RWPE1 (cell line): ENCODE measurements around the gene MYO16.
A peak's percentile ranks its signal among the peaks of the same experiment; 100 is the strongest.

ENCODE experiments used
- CTCF ChIA-PET: fragments of 350-600 bp; sonication (Branson Sonifier 250); formaldehyde crosslinking; extraction: SDS; loops from one replicate; lab custom pipeline; 2021; lab: Yijun Ruan, JAX
- POLR2A ChIA-PET: fragments of 400-600 bp; formaldehyde crosslinking; extraction: SDS; loops from one replicate; lab custom pipeline; 2020; ENCODE audit warnings: antibody characterized with exemption; ENCODE audit not compliant: low non-redundant PET; lab: Yijun Ruan, JAX
- DNase-seq: peaks from one replicate; pipeline ENCODE4 v3.0.0; 2012; ENCODE audit warnings: low spot score
- H3K27ac ChIP-seq: fragments of 450-650 bp; 2 replicates; pipeline ENCODE4 v1.5.1; 2017
- TF ChIP-seq, protein P1 (sequence below): fragments of 450-650 bp; conservative IDR thresholded peaks from 2 replicates; pipeline ENCODE4 v1.5.1; 2017; ENCODE audit warnings: low read depth, mild to moderate bottlenecking

The MYO16 gene

DNA sequence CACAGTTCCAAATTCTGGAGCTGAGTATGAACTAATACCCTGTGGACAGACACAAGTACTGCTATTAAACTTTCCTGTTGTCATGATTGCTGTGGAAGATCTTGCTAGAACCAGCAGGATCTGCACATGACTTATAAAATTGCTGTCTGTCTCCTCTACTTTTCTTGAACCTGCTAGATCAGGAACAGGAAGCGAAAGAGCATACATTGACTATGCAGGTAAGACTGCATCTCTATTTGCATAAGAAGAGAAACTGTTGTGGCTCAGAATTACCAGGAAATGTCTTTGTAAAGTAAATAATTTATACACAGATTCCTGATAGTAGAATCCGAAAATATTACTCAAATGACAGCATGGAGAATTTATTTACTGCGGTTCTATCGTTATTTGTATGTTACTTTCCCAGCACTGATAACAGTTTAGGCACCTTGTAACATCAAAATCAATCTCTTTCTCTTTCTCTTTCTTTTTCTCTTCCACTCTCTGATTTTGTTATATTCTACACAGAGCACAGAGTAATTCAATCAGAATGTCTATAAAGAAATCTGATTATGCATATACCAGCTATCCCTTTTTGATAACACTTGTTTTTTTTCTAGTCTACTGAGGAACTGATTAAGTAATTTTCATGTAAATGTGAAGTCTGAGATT, 226.5 kb downstream of the MYO16 start:
- CTCF ChIA-PET: no interaction called here
- no peak overlapping the region for H3K27ac ChIP-seq

GRCh38 chr13:108858676-108859075, 229.3 kb downstream of the MYO16 start:
- ChIA-PET POLR2A (no interaction called here), CTCF (no interaction called here)
- TF ChIP-seq, protein P1, sequence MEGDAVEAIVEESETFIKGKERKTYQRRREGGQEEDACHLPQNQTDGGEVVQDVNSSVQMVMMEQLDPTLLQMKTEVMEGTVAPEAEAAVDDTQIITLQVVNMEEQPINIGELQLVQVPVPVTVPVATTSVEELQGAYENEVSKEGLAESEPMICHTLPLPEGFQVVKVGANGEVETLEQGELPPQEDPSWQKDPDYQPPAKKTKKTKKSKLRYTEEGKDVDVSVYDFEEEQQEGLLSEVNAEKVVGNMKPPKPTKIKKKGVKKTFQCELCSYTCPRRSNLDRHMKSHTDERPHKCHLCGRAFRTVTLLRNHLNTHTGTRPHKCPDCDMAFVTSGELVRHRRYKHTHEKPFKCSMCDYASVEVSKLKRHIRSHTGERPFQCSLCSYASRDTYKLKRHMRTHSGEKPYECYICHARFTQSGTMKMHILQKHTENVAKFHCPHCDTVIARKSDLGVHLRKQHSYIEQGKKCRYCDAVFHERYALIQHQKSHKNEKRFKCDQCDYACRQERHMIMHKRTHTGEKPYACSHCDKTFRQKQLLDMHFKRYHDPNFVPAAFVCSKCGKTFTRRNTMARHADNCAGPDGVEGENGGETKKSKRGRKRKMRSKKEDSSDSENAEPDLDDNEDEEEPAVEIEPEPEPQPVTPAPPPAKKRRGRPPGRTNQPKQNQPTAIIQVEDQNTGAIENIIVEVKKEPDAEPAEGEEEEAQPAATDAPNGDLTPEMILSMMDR: no peak
- H3K27ac ChIP-seq: no peak overlapping the region
- no peak for DNase-seq

More for the DNA sequence above, 226.5 kb downstream of the MYO16 start:
- TF ChIP-seq, protein P1: no peak
- no peak for DNase-seq
- POLR2A ChIA-PET: no interaction called here

DNA sequence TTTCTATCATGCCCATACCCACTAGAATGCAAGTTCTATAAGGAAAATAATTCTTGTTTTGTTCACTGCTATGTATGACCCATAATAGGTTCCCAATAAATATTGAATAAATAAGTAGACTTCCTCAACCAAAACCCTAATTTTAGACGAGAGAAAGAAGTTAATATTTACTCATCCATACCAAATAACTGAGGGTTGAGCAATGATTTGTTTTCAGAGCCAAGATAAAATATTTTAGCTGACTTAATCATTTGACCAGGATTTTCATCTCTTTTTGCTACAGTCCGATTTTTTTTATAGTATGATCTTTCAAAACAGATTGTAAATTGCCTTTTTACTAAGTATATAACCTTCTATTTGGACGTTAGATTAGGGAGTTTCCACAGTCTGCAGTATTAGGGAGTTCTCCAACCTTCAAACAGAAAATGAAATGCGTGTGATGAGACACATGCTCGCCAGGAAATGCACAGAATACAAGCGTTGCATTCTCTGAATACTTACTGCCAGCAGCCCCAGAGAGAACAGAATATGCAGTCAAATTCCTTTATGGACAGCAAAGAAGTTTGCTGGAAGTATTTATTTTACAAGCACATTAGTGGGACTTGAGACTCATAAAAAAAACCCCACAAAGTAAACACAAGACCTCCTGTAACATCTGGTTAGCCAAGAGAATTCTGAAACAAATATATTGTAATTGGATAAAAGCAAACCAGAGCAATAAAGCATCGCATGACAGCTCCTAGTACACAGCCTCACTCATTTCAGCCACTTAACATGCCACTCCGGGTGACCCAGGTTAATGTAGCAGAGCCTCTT, 230.0 kb downstream of the MYO16 start:
- ChIA-PET POLR2A (no interaction called here), CTCF (no interaction called here)
- no peak for DNase-seq
- H3K27ac ChIP-seq: no peak overlapping the region
- TF ChIP-seq, protein P1: no peak

- no peak overlapping the region for H3K27ac ChIP-seq
- TF ChIP-seq, protein P1: no peak
- CTCF ChIA-PET: interaction anchor here (0.5 kb wide), 1 partner anchor 60 kb away, joined by 3 read pairs; no protein-coding TSS in a partner anchor
- POLR2A ChIA-PET: no interaction called here
- no peak for DNase-seq
These were observed 231.0 kb downstream of the MYO16 start for GRCh38 chr13:108860418-108860817.

DNA sequence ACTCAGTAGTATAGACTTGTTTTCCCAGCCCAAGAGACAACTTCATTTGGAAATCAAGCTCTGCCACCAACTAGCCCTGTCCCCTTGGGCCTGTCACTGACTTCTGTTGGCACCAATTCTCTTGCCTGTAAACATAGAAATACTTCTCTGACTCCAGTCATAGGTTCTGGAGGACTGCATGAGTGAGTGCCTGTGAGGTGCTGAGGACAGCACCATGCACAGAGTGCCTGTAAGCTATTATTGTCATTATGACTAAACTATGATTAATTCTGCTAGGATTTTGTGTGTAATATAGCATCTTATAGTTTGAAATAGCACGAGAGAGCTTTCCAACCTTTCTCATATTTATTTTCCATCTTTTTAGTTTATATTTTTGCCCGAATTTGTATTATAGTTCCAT, 247.9 kb downstream of the MYO16 start:
- peak; percentile 15 for DNase-seq
- no peak overlapping the region for H3K27ac ChIP-seq
- ChIA-PET POLR2A (no interaction called here), CTCF (no interaction called here)
- TF ChIP-seq, protein P1: no peak

DNA sequence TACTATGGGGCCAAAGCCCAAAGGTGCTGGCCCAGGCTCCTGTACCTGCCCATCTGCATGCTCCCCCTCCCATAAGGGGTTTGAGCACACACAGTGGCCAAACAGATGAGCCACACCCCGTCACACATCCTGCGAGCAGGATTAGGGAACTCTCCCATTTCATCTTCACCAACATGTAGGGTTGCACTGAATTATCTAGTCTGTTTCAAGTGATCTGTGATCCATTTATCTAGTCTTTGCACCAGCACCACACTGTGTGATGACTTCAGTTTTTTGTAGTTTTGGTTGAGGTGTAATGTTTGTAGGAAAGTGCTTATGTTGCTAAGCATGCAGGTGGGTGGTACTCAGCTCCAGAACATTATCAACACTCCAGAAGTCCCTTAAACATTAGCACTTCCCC, 249.3 kb downstream of the MYO16 start:
- ChIA-PET CTCF (no interaction called here), POLR2A (no interaction called here)
- DNase-seq: no peak
- no peak overlapping the region for H3K27ac ChIP-seq
- TF ChIP-seq, protein P1: no peak
